ENCODE data around the gene PPP2R3A.

- TF ChIP-seq TAF1 (IDR thresholded peaks at IDR 0.05; ENCODE audit: borderline replicate concordance, low read depth, low read length) (no peak), POLR2A (IDR thresholded peaks at IDR 0.05; ENCODE audit: low read depth, low read length) (no peak), POLR2AphosphoS5 (IDR thresholded peaks at IDR 0.05; ENCODE audit: low read depth, low read length) (no peak)
Observed at GRCh38 chr3:135982404-135982761, 16.9 kb downstream of the PPP2R3A start.

Measured in GM12892 (cell line).